Activated T-helper 17 cell treated with anti-CD3 and anti-CD28 coated beads, Interleukin-2, amount 50 U/mL, for 72 hours (primary cell): ENCODE results near the gene PKP3. TPM values are rescaled to one million over a fixed set of nuclear protein-coding genes. Genes with fewer than 3 reads are reported as not detected.
"Not testable (repeated sequence)": the region's sequence is repeated elsewhere in the genome, so short reads cannot be mapped to it uniquely, and the experiment has no call there.

Experiments
- ATAC-seq: fragments of 150-1000 bp; cut with Tn5 transposase; replicated peaks from 2 replicates; pipeline ENCODE4 v1.10.0; 2021; ENCODE audit warnings: mild to moderate bottlenecking, moderate library complexity
- H3K27ac Mint-ChIP-seq: one replicate; pipeline ENCODE4 v1.8.0; 2022; ENCODE audit warnings: mixed read lengths
- H3K27me3 Mint-ChIP-seq: one replicate; pipeline ENCODE4 v1.8.0; 2022; ENCODE audit warnings: mixed read lengths
- H3K36me3 Mint-ChIP-seq: one replicate; pipeline ENCODE4 v1.8.0; 2022; ENCODE audit warnings: low read depth, mild to moderate bottlenecking, mixed read lengths
- H3K4me1 Mint-ChIP-seq: one replicate; pipeline ENCODE4 v1.8.0; 2022; ENCODE audit warnings: mixed read lengths
- H3K4me3 Mint-ChIP-seq: one replicate; pipeline ENCODE4 v1.8.0; 2022; ENCODE audit warnings: mild to moderate bottlenecking, mixed read lengths
- H3K9me3 Mint-ChIP-seq: one replicate; pipeline ENCODE4 v1.8.0; 2022; ENCODE audit warnings: mixed read lengths
- total RNA-seq, 2 donors: library from RNA; stranded (reverse); gene quantifications; one replicate each; pipeline ENCODE4 v1.2.3, GENCODE V29; 2022

PKP3 gene
- total RNA-seq, 2 donors from 2014 or later: not detected

GRCh38 chr11:428295-428694 lies 34.3 kb downstream of the PKP3 start:
- Mint-ChIP-seq H3K9me3 (no peaks in the 10 kb centered on the region), H3K4me3 (no peak overlapping the region), H3K4me1 (peaks cover 5% of the 10 kb centered on the region), H3K27ac (no peak overlapping the region), H3K27me3 (no peaks in the 10 kb centered on the region), H3K36me3 (peaks cover 24% of the 10 kb centered on the region)
- ATAC-seq: no peak

GRCh38 chr11:429391-429790 lies 35.4 kb downstream of the PKP3 start:
- H3K36me3 Mint-ChIP-seq: peaks cover 21% of the 10 kb centered on the region

GRCh38 chr11:429931-430456 lies 36.0 kb downstream of the PKP3 start:
- no peak for ATAC-seq

More at GRCh38 chr11:429391-429790, 35.4 kb downstream of the PKP3 start:
- Mint-ChIP-seq H3K4me1 (peaks cover 4% of the 10 kb centered on the region), H3K4me3 (no peak overlapping the region), H3K27ac (no peak overlapping the region), H3K9me3 (no peaks in the 10 kb centered on the region), H3K27me3 (no peaks in the 10 kb centered on the region)
- ATAC-seq: no peak

GRCh38 chr11:431921-432320 lies 37.9 kb downstream of the PKP3 start:
- ATAC-seq: no peak
- H3K4me1 Mint-ChIP-seq: no peaks in the 10 kb centered on the region
- H3K9me3 Mint-ChIP-seq: no peaks in the 10 kb centered on the region
- H3K27ac Mint-ChIP-seq: no peak overlapping the region
- H3K36me3 Mint-ChIP-seq: peaks cover 10% of the 10 kb centered on the region
- no peaks in the 10 kb centered on the region for H3K27me3 Mint-ChIP-seq
- H3K4me3 Mint-ChIP-seq: no peak overlapping the region

More at GRCh38 chr11:429931-430456, 36.0 kb downstream of the PKP3 start:
- Mint-ChIP-seq H3K36me3 (peaks cover 15% of the 10 kb centered on the region), H3K9me3 (no peaks in the 10 kb centered on the region), H3K27ac (no peak overlapping the region), H3K27me3 (no peaks in the 10 kb centered on the region), H3K4me1 (no peaks in the 10 kb centered on the region), H3K4me3 (no peak overlapping the region)

- no peak for ATAC-seq
- Mint-ChIP-seq H3K36me3 (peaks cover 3% of the 10 kb centered on the region), H3K27ac (no peak overlapping the region), H3K27me3 (no peaks in the 10 kb centered on the region), H3K9me3 (no peaks in the 10 kb centered on the region), H3K4me3 (no peak overlapping the region), H3K4me1 (peaks cover 5% of the 10 kb centered on the region)
Measured at GRCh38 chr11:432501-433100, 38.6 kb downstream of the PKP3 start.

GRCh38 chr11:433111-433510 lies 39.1 kb downstream of the PKP3 start:
- no peaks in the 10 kb centered on the region for H3K27me3 Mint-ChIP-seq
- peaks cover 5% of the 10 kb centered on the region for H3K4me1 Mint-ChIP-seq
- no peaks in the 10 kb centered on the region for H3K36me3 Mint-ChIP-seq
- H3K27ac Mint-ChIP-seq: no peak overlapping the region
- H3K4me3 Mint-ChIP-seq: no peak overlapping the region
- ATAC-seq: no peak
- no peaks in the 10 kb centered on the region for H3K9me3 Mint-ChIP-seq

- H3K27ac Mint-ChIP-seq: no peak overlapping the region
- no peaks in the 10 kb centered on the region for H3K9me3 Mint-ChIP-seq
- H3K4me1 Mint-ChIP-seq: peaks cover 5% of the 10 kb centered on the region
- ATAC-seq: no peak
- H3K36me3 Mint-ChIP-seq: no peaks in the 10 kb centered on the region
- H3K27me3 Mint-ChIP-seq: no peaks in the 10 kb centered on the region
- no peak overlapping the region for H3K4me3 Mint-ChIP-seq
Measured at GRCh38 chr11:433641-434040, 39.6 kb downstream of the PKP3 start.

- Mint-ChIP-seq H3K27ac (no peak overlapping the region), H3K36me3 (no peaks in the 10 kb centered on the region), H3K27me3 (no peaks in the 10 kb centered on the region), H3K4me3 (no peak overlapping the region), H3K4me1 (peaks cover 5% of the 10 kb centered on the region), H3K9me3 (no peaks in the 10 kb centered on the region)
- no peak for ATAC-seq
Measured at GRCh38 chr11:434496-434895, 40.5 kb downstream of the PKP3 start.

GRCh38 chr11:434999-435740 lies 41.2 kb downstream of the PKP3 start:
- ATAC-seq, H3K9me3 Mint-ChIP-seq, H3K36me3 Mint-ChIP-seq, H3K27me3 Mint-ChIP-seq, H3K4me3 Mint-ChIP-seq, H3K27ac Mint-ChIP-seq: not testable (repeated sequence)
- peaks cover 12% of the 10 kb centered on the region for H3K4me1 Mint-ChIP-seq

- ATAC-seq: no peak
- Mint-ChIP-seq H3K4me3 (peak overlapping the region; percentile 11), H3K9me3 (no peaks in the 10 kb centered on the region), H3K4me1 (peaks cover 17% of the 10 kb centered on the region), H3K36me3 (no peaks in the 10 kb centered on the region), H3K27ac (no peak overlapping the region), H3K27me3 (no peaks in the 10 kb centered on the region)
Measured at GRCh38 chr11:437228-437870, 43.3 kb downstream of the PKP3 start.

GRCh38 chr11:438101-438844 lies 44.3 kb downstream of the PKP3 start:
- no peak overlapping the region for H3K27ac Mint-ChIP-seq
- H3K4me3 Mint-ChIP-seq: no peak overlapping the region
- H3K27me3 Mint-ChIP-seq: no peaks in the 10 kb centered on the region
- ATAC-seq: no peak
- H3K9me3 Mint-ChIP-seq: no peaks in the 10 kb centered on the region
- no peaks in the 10 kb centered on the region for H3K36me3 Mint-ChIP-seq
- H3K4me1 Mint-ChIP-seq: peaks cover 17% of the 10 kb centered on the region

- no peaks in the 10 kb centered on the region for H3K36me3 Mint-ChIP-seq
- H3K4me1 Mint-ChIP-seq: peaks cover 17% of the 10 kb centered on the region
- no peaks in the 10 kb centered on the region for H3K27me3 Mint-ChIP-seq
- H3K9me3 Mint-ChIP-seq: no peaks in the 10 kb centered on the region
- no peak for ATAC-seq
- peak overlapping the region; percentile 74 for H3K4me3 Mint-ChIP-seq
- H3K27ac Mint-ChIP-seq: no peak overlapping the region
Measured at GRCh38 chr11:439315-440064, 45.5 kb downstream of the PKP3 start.

GRCh38 chr11:440065-441042 lies 46.3 kb downstream of the PKP3 start:
- H3K36me3 Mint-ChIP-seq: no peaks in the 10 kb centered on the region
- peaks cover 17% of the 10 kb centered on the region for H3K4me1 Mint-ChIP-seq
- no peaks in the 10 kb centered on the region for H3K9me3 Mint-ChIP-seq
- H3K4me3 Mint-ChIP-seq: peak overlapping the region; percentile 74
- no peak for ATAC-seq
- peak overlapping the region; percentile 73 for H3K27ac Mint-ChIP-seq
- H3K27me3 Mint-ChIP-seq: no peaks in the 10 kb centered on the region
